NCI-H82 treated with DMSO at 0.1 percent for 48 hours (cell line): ENCODE results near the gene BCLAF3.

Experiments used
- DNase-seq: peaks from one replicate; lab custom pipeline; 2025; ENCODE audit not compliant: unreplicated experiment; lab: John Stamatoyannopoulos, UW

The BCLAF3 gene

DNA sequence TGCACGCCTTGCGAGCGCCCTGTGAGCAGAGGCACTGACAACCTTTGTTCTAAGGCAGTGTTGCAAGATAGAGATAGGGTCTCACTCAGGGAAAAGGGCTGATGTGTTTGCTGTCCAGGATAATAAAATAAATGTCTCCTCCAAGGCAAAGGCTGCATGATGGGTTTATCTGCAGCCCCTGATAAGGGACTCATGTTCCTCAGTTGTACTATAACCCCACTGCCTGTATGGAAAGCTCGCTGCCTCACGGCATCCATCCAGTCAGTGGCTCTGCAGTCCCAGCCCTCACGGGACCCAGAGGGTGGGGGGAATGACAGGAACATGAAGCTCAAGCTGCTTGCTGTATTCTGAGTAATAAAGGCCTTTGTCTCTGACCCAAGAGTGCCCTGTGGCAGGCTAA, 22.6 kb downstream of the BCLAF3 start:
- DNase-seq = no peak

GRCh38 chrX:19966056-19966455, 24.8 kb downstream of the BCLAF3 start:
- no peak for DNase-seq

- no peak for DNase-seq
Measured at GRCh38 chrX:19964017-19964710, 26.7 kb downstream of the BCLAF3 start.

DNA sequence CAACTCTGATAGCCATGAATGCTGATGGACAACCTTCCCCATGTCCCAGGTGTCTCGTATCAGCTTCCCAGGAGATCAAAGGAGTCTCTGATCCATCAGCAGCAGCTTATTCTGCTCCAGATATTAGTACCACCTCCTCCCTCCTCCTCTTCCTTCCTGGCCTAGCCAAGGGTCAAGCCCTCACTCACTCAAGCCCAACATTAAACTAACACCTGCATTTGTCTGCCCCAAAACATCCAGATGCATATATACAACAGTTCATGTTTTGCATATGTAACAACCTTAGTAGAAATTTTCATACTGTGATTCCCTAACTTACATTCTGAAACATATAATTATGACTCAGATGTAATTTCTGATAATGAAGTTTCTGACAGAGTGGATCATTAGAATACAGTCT, 29.9 kb downstream of the BCLAF3 start:
- no peak for DNase-seq

DNA sequence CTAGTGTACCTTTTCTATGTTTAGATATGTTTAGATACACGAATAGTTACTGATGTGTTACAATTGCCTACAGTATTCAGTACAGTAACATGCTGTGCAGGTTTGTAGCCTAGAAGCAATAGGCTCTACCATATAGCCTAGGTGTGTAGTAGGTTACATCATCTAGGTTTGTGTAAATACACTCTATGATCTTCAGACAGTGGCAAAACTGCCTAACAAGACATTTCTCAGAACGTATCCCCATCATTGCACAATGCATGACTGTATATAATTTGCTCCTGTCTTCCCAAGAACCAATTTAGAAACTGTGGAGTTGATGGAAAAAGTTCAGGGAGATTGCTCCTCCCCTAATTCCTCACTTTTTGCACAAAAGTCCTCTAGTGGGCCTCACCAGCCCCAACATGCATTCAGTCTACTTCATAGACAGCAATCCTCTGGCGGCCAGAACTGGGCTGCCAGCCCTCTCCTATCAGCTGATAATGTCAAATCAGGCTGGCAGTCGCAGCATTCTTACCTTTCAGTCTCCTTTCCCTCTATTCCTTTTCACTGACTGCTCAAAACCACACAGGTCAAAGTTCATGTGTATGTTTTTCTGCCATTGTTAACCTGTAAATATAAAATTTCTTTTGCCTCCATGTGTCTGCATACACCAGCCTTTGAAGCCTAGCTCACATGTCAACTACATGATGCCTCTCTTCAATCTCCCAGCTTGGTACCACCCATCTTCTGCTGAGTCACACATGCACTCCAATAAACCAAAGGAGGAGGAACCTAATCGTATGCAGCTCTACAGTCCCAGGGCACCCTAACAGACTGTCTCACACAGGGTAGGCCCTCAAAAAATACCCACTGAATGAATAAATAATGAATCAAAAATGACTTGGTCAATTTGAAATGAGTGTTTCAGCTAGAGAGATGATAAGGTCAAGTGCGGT, 32.0 kb downstream of the BCLAF3 start:
- DNase-seq = no peak

DNA sequence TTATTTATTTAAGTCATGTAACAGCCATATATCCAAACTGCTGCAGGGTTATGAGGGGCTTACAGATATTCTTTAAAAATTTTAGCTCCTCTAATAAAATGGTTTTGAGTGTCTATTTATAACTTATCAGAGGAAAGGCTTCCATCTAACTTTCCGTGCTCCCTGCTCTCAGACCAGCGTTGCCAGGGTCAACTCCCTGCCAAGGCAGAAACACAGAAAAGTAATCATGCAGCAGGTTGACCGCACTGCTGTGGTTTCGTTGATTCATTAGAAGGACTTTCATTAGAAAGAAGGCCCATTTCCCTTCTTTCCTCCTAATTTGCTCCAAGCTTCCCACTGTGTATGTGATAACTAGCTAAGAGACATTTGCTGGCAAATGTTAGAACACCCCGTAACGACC, 33.9 kb downstream of the BCLAF3 start:
- no peak for DNase-seq

- DNase-seq = no peak
Measured at GRCh38 chrX:19956306-19956705, 34.6 kb downstream of the BCLAF3 start.

DNA sequence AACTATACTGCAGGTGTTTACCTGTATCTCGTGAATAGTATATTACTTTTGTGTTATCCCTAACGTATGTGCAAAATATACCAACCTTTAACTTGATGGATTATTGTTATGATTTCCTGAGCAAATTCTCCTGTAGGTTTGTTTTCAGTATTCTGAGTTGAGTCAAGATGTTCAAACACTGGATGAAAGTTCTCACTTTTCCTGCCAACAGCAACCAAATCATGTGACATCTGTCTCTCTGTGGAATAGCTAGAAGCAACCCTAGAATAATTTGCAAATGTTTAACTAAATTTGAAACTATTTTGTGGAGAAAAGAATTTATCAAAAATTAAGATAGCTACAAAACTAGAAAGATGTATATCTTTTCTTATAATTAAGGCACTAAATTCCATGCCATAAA, 35.6 kb downstream of the BCLAF3 start:
- no peak for DNase-seq

DNA sequence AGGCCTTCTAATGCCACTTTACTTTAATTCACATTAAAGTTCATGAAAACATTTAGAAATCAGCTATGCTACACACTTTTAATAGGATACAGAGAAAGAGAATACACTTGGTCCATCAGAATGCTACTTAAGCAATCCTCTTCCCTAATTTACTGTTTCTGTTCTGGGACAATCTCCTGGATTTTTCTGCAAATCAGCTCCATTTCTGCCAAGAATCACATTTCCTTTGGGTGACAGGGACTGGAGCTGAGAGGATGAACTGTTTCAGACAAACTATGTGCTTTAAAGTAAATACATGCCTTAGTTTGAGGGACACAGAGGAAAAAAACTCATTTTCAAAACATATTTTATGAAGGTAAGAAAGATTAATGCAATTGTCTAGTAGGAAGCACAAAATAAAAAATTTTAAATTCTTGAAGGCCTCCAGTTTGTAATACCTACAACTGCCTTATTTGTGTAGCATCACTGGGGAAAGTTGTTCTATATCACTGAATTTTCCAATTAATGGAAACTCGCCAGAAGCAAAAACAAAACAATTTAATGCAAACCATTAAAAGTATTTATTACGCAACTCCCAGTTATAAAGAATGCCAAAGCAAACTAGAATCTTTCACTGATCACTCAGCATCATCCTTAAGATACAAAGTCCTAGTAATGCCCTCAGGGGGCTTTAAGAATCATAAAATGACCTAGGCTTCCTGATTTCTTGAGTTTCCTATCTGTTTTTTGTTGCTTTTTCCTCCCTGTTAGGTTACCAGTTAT, 36.3 kb downstream of the BCLAF3 start:
- no peak for DNase-seq

DNA sequence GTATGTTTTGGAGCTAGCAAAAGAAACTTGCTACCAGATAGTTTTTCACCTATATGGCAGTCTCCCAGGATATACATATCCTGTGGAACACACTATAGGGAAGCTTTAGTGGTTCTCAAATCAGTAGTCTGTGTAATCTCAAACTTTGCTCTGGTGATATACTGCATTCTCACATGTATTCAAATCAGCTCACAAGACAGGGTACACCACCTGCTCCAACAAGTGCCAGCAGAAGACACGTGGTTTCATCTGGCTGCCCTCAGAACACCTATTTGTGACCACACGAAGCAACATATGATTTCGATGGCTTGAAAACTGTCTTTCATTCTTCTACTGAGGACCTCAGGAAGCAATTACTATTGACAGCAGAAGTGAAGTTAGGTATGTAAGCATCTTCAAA, 37.7 kb downstream of the BCLAF3 start:
- DNase-seq = no peak

GRCh38 chrX:19949340-19949739, 41.5 kb downstream of the BCLAF3 start:
- no peak for DNase-seq

- DNase-seq = no peak
Measured at GRCh38 chrX:19947612-19948011, 43.2 kb downstream of the BCLAF3 start.
